BLaER1 (cell line): ENCODE measurements around the gene ISM2.

Experiments used
- H3K27ac ChIP-seq: shearing (Covaris generic); formaldehyde crosslinking; 2 replicates; pipeline ENCODE4 v1.8.1; 2022
- H3K27me3 ChIP-seq: shearing (Covaris generic); formaldehyde crosslinking; 2 replicates; pipeline ENCODE4 v1.8.1; 2022
- H3K36me3 ChIP-seq: shearing (Covaris generic); formaldehyde crosslinking; 2 replicates; pipeline ENCODE4 v1.8.1; 2022
- H3K4me1 ChIP-seq: shearing (Covaris generic); formaldehyde crosslinking; 2 replicates; pipeline ENCODE4 v1.8.1; 2022
- H3K4me2 ChIP-seq: shearing (Covaris generic); formaldehyde crosslinking; 2 replicates; pipeline ENCODE4 v1.8.1; 2022
- H3K4me3 ChIP-seq: shearing (Covaris generic); formaldehyde crosslinking; 2 replicates; pipeline ENCODE4 v1.8.1; 2022
- H3K9ac ChIP-seq: shearing (Covaris generic); formaldehyde crosslinking; 2 replicates; pipeline ENCODE4 v1.8.1; 2022
- H3K9me3 ChIP-seq: shearing (Covaris generic); formaldehyde crosslinking; 2 replicates; pipeline ENCODE4 v1.8.1; 2022
- H4K20me1 ChIP-seq: shearing (Covaris generic); formaldehyde crosslinking; 2 replicates; pipeline ENCODE4 v1.8.1; 2022
- Cebpa-rat ChIP-seq: shearing (Covaris generic); IDR thresholded peaks from 2 replicates; pipeline ENCODE4 v1.8.1; 2022

Gene ISM2

GRCh38 chr14:77470224-77470870, 28.3 kb downstream of the ISM2 start:
- Histone ChIP-seq H3K9me3 (no peaks in the 10 kb centered on the region), H4K20me1 (peaks cover 40% of the 10 kb centered on the region), H3K27ac (no peak overlapping the region), H3K4me2 (no peak overlapping the region), H3K4me1 (peaks cover 14% of the 10 kb centered on the region), H3K27me3 (no peaks in the 10 kb centered on the region), H3K4me3 (no peak overlapping the region), H3K9ac (no peak overlapping the region), H3K36me3 (peaks cover 51% of the 10 kb centered on the region)
- no peak for TF ChIP-seq Cebpa-rat

DNA sequence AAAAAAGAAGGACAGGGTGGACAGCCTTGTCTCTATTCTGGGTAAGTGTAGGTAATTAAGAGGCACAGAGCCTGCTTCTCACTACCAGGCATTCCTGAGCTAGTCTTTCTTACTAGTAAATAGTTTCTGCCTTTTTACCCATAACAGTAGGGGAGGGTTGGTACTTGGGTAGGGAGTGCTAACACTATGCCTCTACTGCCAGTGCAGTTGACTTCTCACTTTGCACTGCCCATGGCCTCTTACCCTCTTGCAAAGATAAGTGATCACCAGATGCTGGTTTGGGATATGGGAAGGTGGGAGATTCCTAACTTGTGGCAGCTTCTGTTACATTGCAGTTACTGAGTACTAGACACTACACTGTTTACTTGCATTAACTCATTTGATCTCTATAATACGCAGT, 29.1 kb downstream of the ISM2 start:
- Histone ChIP-seq H4K20me1 (peaks cover 47% of the 10 kb centered on the region), H3K9ac (no peak overlapping the region), H3K27me3 (no peaks in the 10 kb centered on the region), H3K9me3 (no peaks in the 10 kb centered on the region), H3K36me3 (peaks cover 59% of the 10 kb centered on the region), H3K4me2 (no peak overlapping the region), H3K4me1 (peaks cover 12% of the 10 kb centered on the region), H3K27ac (no peak overlapping the region), H3K4me3 (no peak overlapping the region)
- no peak for TF ChIP-seq Cebpa-rat

DNA sequence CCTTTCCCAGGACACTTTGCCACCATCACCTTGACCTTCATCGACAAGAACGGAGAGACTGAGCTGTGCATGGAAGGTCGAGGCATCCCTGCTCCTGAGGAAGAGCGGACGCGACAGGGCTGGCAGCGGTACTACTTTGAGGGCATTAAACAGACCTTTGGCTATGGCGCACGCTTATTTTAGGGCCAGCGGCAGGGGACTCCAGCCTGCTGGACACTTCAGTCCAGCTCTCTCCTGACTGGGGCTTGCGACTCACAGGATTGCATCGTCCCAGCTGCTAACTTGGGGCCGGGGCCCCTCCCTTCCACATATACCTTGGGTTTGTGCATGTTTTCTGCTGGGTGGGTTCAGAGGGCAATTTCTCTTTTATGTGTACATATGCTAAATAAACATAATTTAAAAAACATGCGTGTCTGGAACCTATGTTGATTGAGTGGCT, 29.5 kb downstream of the ISM2 start:
- peaks cover 63% of the 10 kb centered on the region for H3K36me3 ChIP-seq
- no peaks in the 10 kb centered on the region for H3K27me3 ChIP-seq
- peaks cover 51% of the 10 kb centered on the region for H4K20me1 ChIP-seq
- TF ChIP-seq Cebpa-rat, result no peak
- no peak overlapping the region for H3K4me2 ChIP-seq
- H3K4me3 ChIP-seq, result no peak overlapping the region
- H3K4me1 ChIP-seq, result peaks cover 7% of the 10 kb centered on the region
- H3K9ac ChIP-seq, result no peak overlapping the region
- H3K9me3 ChIP-seq, result no peaks in the 10 kb centered on the region
- H3K27ac ChIP-seq, result no peak overlapping the region

DNA sequence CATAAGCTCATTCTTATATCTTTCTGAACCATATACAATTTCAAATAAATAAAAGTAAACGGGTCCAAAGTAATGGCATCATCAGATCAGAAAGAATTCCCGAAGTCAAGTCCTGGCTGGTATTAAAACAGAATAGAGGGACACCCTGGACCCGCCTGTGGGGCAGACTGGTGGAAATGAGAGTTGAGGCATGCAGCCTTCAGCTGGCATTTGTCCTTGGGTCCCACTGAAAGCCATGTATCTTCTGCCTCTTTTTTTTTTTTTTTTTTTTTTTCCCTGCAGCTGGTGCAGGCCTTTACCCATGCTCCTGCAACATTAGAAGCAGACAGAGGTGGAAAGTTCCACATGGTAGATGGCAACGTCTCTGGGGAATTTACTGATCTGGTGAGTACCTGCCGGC, 30.8 kb downstream of the ISM2 start:
- peaks cover 64% of the 10 kb centered on the region for H4K20me1 ChIP-seq
- H3K4me2 ChIP-seq, result no peak overlapping the region
- H3K36me3 ChIP-seq, result peaks cover 76% of the 10 kb centered on the region
- H3K9me3 ChIP-seq, result no peaks in the 10 kb centered on the region
- no peak overlapping the region for H3K27ac ChIP-seq
- H3K9ac ChIP-seq, result no peak overlapping the region
- TF ChIP-seq Cebpa-rat, result no peak
- H3K4me1 ChIP-seq, result no peaks in the 10 kb centered on the region
- H3K27me3 ChIP-seq, result no peaks in the 10 kb centered on the region
- H3K4me3 ChIP-seq, result no peak overlapping the region

DNA sequence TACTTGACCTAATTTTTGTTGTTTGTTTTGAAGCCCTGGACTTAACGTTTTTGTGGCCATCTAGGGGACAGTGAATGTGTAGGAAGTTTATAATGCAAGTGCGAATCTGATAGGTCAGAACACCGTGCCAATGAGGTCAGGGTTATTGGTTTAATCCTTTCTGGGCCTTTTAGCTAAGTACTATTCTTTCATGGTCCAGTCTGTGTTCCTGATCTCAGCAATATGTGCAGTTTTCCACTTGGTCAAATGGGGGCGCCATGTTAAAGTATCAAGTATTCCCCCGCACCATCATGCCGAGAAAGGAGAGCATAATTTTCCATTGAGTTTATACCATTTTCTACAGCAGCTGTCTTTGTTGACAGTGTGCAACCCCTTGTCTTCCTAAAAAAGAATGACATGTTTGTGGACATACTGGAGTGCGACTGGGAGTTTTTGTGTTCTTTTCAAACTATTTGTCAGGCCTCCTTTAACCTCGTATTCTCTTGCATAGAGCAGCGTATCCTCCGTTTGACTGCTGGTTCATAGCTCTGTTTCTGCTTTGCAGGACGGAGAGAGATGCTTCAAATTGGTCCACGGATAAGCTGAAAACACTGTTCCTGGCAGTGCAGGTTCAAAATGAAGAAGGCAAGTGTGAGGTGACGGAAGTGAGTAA, 39.4 kb downstream of the ISM2 start:
- TF ChIP-seq Cebpa-rat, result no peak
- H3K27me3 ChIP-seq, result no peaks in the 10 kb centered on the region
- peak overlapping the region; percentile 84 for H3K4me2 ChIP-seq
- peak overlapping the region; percentile 96 for H3K27ac ChIP-seq
- peaks cover 61% of the 10 kb centered on the region for H4K20me1 ChIP-seq
- H3K9me3 ChIP-seq, result no peaks in the 10 kb centered on the region
- peak overlapping the region; percentile 92 for H3K4me3 ChIP-seq
- H3K4me1 ChIP-seq, result peaks cover 33% of the 10 kb centered on the region
- H3K36me3 ChIP-seq, result peaks cover 49% of the 10 kb centered on the region
- H3K9ac ChIP-seq, result peak overlapping the region; percentile 94

DNA sequence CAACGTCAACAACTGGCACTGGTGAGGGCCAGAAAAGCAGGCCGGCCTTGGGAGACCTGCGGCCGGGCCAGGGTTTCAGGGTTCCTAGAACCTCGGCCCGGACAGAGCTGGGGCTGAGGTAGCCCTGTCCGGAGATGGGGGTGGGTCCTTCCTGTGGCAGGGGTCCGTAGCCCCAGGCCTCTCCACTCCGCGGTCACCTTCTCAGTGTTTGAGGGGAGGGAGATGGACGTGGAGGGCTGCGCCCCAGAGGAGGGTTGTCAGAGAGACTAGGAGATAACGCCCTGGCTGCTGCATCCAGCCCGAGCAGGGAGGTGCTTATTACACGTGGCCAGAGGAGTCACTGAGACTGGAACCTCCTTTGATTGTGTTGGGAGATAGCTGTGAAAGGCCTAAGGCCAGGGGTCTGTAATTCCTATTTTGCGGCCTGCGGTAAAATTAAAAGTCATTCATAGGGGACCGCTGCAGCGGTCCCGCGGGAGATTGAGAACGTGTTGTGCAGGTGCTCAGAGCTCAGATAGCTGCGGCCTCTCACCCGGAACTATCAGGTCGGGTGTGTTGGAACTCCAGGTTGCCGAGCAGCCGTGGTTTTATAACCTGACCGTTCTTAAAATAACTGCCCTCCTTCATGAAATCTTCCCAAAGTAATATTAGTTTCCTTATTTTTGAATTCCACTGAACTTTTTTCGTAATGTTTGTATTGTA, 40.2 kb downstream of the ISM2 start:
- Histone ChIP-seq H3K27me3 (no peaks in the 10 kb centered on the region), H3K36me3 (peaks cover 42% of the 10 kb centered on the region), H3K9me3 (no peaks in the 10 kb centered on the region), H3K4me3 (peak overlapping the region; percentile 92), H3K27ac (peak overlapping the region; percentile 96), H3K4me2 (peak overlapping the region; percentile 84), H3K9ac (peak overlapping the region; percentile 94), H3K4me1 (peaks cover 33% of the 10 kb centered on the region), H4K20me1 (peaks cover 53% of the 10 kb centered on the region)
- TF ChIP-seq Cebpa-rat, result no peak

DNA sequence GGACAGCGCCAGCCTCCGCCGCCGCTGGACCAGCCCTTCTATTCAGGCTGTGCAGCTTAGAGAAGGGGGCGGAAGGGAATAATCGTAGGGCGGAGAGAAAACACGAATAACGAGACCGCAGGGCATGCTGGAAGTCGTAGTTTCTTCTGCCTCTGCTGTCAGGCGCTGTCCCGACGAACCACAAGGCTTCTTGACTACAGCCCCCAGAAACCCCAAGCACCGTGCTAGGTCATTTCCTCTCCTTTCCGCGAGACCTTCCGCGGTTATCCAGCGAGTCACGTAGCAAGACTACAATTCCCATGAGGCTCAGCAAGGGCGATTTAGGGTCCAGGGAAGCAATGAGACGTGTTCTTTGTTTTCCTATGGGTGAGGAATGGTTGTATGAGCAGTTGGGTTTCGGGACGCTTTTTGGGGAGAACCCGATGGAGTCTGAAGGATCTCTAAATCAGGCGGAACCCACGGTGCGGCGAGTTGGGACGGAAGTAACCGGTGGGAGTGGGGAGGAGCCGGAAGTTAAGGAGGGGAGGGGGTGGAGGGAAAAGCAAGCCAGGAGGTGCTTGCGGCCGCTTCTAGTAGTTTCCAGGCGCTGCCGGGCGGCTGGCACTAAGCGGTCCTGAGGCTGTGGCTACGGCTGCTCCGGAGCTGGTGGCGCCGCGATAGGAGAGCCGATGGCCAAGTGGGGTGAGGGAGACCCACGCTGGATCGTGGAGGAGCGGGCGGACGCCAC, 40.9 kb downstream of the ISM2 start, which contains the start of the genes AHSA1 and VIPAS39:
Gene AHSA1, plus strand, starts transcription at position 572 of the 727 bp plus-strand sequence. Its CDS starts 97 bp downstream, at position 669.
Gene VIPAS39, minus strand, starts transcription at position 80 of the 727 bp plus-strand sequence. CDS start 3,499 bp downstream, outside the sequence.
- Histone ChIP-seq H3K9me3 (no peaks in the 10 kb centered on the region), H4K20me1 (peaks cover 46% of the 10 kb centered on the region), H3K27ac (peak within 1 kb of the TSS; percentile 96), H3K36me3 (peaks cover 42% of the 10 kb centered on the region), H3K27me3 (no peaks in the 10 kb centered on the region), H3K4me2 (peak within 1 kb of the TSS; percentile 84), H3K4me1 (peaks cover 33% of the 10 kb centered on the region), H3K4me3 (peak within 1 kb of the TSS; percentile 92), H3K9ac (peak within 1 kb of the TSS; percentile 94)
- TF ChIP-seq Cebpa-rat, result no peak

- no peak for TF ChIP-seq Cebpa-rat
- peak overlapping the region; percentile 94 for H3K9ac ChIP-seq
- H3K4me1 ChIP-seq, result peaks cover 33% of the 10 kb centered on the region
- H3K27ac ChIP-seq, result peak overlapping the region; percentile 96
- peak overlapping the region; percentile 83 for H3K4me2 ChIP-seq
- H3K36me3 ChIP-seq, result peaks cover 42% of the 10 kb centered on the region
- no peaks in the 10 kb centered on the region for H3K9me3 ChIP-seq
- H3K27me3 ChIP-seq, result no peaks in the 10 kb centered on the region
- peak overlapping the region; percentile 92 for H3K4me3 ChIP-seq
- peaks cover 41% of the 10 kb centered on the region for H4K20me1 ChIP-seq
These were observed 41.5 kb downstream of the ISM2 start for GRCh38 chr14:77457115-77457521.

DNA sequence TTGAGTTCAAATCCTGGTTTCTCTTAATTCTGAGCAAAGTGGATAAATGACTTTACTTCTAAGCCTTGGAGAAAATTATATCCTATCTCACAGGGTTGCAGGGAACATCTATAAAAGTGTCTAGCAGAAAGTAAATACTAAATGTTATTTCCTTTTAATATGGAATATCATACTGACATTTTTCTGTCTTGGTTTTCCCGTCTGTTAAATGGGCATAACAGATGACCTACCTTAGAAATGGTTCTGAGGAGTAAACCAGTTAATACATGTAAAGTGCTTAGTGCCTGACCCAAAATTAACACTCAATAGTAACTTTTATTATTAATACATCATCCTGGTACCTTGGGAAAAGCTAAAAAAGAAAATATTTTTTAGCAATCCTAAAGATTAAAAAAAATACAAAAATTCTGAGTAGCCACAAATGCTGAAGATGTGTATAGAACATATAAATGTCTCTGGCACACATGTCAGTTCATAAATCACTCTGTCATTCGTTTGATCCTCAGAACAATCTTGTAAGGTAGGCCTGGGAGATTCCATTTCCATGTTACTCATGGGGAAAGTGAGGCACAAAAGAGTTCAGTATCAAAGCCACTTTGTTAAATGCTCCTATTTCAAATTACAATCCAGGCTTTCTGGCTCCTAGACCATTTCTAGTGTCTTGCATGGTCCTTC, 42.5 kb downstream of the ISM2 start:
- peaks cover 31% of the 10 kb centered on the region for H4K20me1 ChIP-seq
- H3K9me3 ChIP-seq, result no peaks in the 10 kb centered on the region
- peak overlapping the region; percentile 92 for H3K4me3 ChIP-seq
- H3K4me1 ChIP-seq, result peaks cover 33% of the 10 kb centered on the region
- peak overlapping the region; percentile 94 for H3K9ac ChIP-seq
- TF ChIP-seq Cebpa-rat, result no peak
- H3K27me3 ChIP-seq, result no peaks in the 10 kb centered on the region
- peak overlapping the region; percentile 83 for H3K4me2 ChIP-seq
- 0 out of 2 replicates have a peak overlapping the region, but pooled peaks have one; percentile 96 for H3K27ac ChIP-seq
- H3K36me3 ChIP-seq, result peaks cover 39% of the 10 kb centered on the region
